ENCODE results near the gene DIO3.

GRCh38 chr14:101518611-101519473, 42.5 kb upstream of the DIO3 start:
- TF ChIP-seq CTCF (IDR thresholded peaks at IDR 0.05; ENCODE audit: poor library complexity): no peak
- no peak for TF ChIP-seq EZH2 (IDR thresholded peaks at IDR 0.05; ENCODE audit: borderline replicate concordance)
